GM19238 (cell line): ENCODE measurements around the gene TTC9B.
A peak's percentile ranks its signal among the peaks of the same experiment; 100 is the strongest.
"Not testable (repeated sequence)": the region's sequence is repeated elsewhere in the genome, so short reads cannot be mapped to it uniquely, and the experiment has no call there.

Experiments used
- DNase-seq: peaks from one replicate; pipeline ENCODE4 v3.0.0; 2011; ENCODE audit warnings: low spot score; ENCODE audit not compliant: insufficient read length

The TTC9B gene

GRCh38 chr19:40232949-40233810 lies 15.0 kb upstream of the TTC9B start:
- no peak for DNase-seq

- DNase-seq: no peak
Measured at GRCh38 chr19:40232479-40232878, 14.3 kb upstream of the TTC9B start.

GRCh38 chr19:40231544-40232424 lies 13.6 kb upstream of the TTC9B start:
- DNase-seq: no peak

- no peak for DNase-seq
Measured at GRCh38 chr19:40231057-40231456, 12.9 kb upstream of the TTC9B start.

GRCh38 chr19:40229926-40230417 lies 11.8 kb upstream of the TTC9B start:
- no peak for DNase-seq

- DNase-seq: no peak
Measured at GRCh38 chr19:40229484-40229883, 11.3 kb upstream of the TTC9B start.

GRCh38 chr19:40228863-40229262 lies 10.7 kb upstream of the TTC9B start:
- no peak for DNase-seq

- DNase-seq: no peak
Measured at GRCh38 chr19:40228346-40228745, 10.2 kb upstream of the TTC9B start.

GRCh38 chr19:40225440-40226305 lies 7.5 kb upstream of the TTC9B start:
- no peak for DNase-seq

- no peak for DNase-seq
Measured at GRCh38 chr19:40224342-40225150, 6.4 kb upstream of the TTC9B start.

- no peak for DNase-seq
Measured at GRCh38 chr19:40223135-40223822, 5.1 kb upstream of the TTC9B start.

- DNase-seq: peak; percentile 99
Measured at GRCh38 chr19:40221858-40222619, 3.9 kb upstream of the TTC9B start.

GRCh38 chr19:40220674-40221073 lies 2.5 kb upstream of the TTC9B start:
- no peak for DNase-seq

- DNase-seq: no peak
Measured at GRCh38 chr19:40219721-40220276, 1.6 kb upstream of the TTC9B start.

GRCh38 chr19:40219029-40219428 lies 845 bp upstream of the TTC9B start:
- not testable (repeated sequence) for DNase-seq

- DNase-seq: no peak
Measured at GRCh38 chr19:40217027-40217810, 965 bp downstream of the TTC9B start.

GRCh38 chr19:40216777-40217026 lies 1.5 kb downstream of the TTC9B start:
- no peak for DNase-seq
